ENCODE results near the gene ZFAND6.

DNA sequence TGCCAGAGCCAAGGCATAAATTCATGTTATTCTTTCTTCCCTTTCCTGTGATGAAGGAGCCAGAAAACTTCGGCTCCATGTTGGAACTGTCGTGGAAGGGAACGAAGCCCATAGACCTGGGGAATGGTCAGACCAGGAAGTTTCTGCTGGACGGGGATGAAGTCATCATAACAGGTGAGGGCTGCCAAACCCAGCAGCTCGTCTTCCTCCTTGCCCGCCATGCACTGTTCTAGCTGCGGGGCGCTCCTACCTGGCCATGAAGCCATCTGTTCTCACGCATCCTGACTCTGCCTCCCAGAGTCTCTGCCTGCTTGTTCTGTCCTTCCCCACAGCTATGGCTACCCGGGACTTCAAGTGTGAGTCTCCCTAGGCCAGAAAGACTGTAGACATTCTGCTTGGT, 121.5 kb downstream of the ZFAND6 start:
- TF ChIP-seq EZH2 (IDR thresholded peaks at IDR 0.05; ENCODE audit: borderline replicate concordance, low read length): no peak
- TF ChIP-seq, protein P1, sequence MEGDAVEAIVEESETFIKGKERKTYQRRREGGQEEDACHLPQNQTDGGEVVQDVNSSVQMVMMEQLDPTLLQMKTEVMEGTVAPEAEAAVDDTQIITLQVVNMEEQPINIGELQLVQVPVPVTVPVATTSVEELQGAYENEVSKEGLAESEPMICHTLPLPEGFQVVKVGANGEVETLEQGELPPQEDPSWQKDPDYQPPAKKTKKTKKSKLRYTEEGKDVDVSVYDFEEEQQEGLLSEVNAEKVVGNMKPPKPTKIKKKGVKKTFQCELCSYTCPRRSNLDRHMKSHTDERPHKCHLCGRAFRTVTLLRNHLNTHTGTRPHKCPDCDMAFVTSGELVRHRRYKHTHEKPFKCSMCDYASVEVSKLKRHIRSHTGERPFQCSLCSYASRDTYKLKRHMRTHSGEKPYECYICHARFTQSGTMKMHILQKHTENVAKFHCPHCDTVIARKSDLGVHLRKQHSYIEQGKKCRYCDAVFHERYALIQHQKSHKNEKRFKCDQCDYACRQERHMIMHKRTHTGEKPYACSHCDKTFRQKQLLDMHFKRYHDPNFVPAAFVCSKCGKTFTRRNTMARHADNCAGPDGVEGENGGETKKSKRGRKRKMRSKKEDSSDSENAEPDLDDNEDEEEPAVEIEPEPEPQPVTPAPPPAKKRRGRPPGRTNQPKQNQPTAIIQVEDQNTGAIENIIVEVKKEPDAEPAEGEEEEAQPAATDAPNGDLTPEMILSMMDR (IDR thresholded peaks at IDR 0.05; ENCODE audit: low read length): no peak

Data from OCI-LY1 (cell line).